ENCODE data around the gene SLU7. TPM values are rescaled to one million over a fixed set of nuclear protein-coding genes. Genes with fewer than 3 reads are reported as not detected.

Gene SLU7
- total RNA-seq, 1 donor from 2014 or later: 44.7 TPM

DNA sequence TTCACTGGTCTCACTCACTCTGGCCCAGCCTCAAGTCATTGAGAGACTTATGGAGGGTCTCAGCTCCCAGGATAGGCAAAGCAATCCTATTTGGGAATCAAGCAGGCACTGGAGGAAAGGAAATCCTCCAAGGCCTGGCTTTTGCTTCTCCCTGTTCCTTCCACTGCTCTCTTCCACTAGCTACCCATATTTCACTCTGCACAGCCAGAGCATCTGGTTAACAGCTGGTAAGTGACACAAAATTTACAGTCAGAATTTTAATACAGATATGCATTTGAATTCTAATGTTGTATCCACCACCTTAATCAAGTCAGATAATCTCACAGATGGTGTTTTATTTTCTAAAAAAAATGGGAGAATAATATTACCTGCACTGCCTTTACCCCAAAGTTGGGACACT lies 47.6 kb downstream of the SLU7 start:
- Mint-ChIP-seq H3K27me3 (ENCODE audit: unreplicated experiment) (peaks cover 8% of the 10 kb centered on the region), H3K9me3 (ENCODE audit: unreplicated experiment) (peaks cover 7% of the 10 kb centered on the region), H3K36me3 (ENCODE audit: unreplicated experiment) (peaks cover 12% of the 10 kb centered on the region), H3K4me3 (ENCODE audit: unreplicated experiment) (peak overlapping the region; percentile 87), H3K4me1 (ENCODE audit: low read depth, unreplicated experiment) (peaks cover 7% of the 10 kb centered on the region), H3K27ac (ENCODE audit: unreplicated experiment) (peak overlapping the region; percentile 7)
- DNase-seq: no peak
- TF ChIP-seq, protein P1, sequence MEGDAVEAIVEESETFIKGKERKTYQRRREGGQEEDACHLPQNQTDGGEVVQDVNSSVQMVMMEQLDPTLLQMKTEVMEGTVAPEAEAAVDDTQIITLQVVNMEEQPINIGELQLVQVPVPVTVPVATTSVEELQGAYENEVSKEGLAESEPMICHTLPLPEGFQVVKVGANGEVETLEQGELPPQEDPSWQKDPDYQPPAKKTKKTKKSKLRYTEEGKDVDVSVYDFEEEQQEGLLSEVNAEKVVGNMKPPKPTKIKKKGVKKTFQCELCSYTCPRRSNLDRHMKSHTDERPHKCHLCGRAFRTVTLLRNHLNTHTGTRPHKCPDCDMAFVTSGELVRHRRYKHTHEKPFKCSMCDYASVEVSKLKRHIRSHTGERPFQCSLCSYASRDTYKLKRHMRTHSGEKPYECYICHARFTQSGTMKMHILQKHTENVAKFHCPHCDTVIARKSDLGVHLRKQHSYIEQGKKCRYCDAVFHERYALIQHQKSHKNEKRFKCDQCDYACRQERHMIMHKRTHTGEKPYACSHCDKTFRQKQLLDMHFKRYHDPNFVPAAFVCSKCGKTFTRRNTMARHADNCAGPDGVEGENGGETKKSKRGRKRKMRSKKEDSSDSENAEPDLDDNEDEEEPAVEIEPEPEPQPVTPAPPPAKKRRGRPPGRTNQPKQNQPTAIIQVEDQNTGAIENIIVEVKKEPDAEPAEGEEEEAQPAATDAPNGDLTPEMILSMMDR (IDR thresholded peaks at IDR 0.05; ENCODE audit: partially characterized antibody, unreplicated experiment): no peak

DNA sequence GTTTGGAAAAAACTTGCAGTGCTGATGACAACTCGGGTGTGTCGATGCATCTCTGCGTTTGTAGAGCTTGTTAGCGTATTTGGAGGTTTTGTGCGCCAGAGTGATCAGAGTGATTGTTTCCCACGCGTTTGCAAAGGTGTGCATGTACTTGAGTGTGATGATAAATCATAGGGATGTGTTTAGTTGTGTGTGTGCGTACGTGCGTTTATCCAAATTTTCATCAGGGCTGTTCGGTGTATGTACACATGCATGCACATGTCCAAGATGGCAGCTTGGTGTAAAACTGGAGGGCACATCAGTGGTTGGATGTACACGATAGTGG lies 48.2 kb downstream of the SLU7 start:
- peaks cover 10% of the 10 kb centered on the region for H3K27me3 Mint-ChIP-seq (ENCODE audit: unreplicated experiment)
- peaks cover 7% of the 10 kb centered on the region for H3K9me3 Mint-ChIP-seq (ENCODE audit: unreplicated experiment)
- H3K4me1 Mint-ChIP-seq (ENCODE audit: low read depth, unreplicated experiment): peaks cover 7% of the 10 kb centered on the region
- TF ChIP-seq, protein P1 (IDR thresholded peaks at IDR 0.05; ENCODE audit: partially characterized antibody, unreplicated experiment): no peak
- DNase-seq: no peak
- no peak overlapping the region for H3K27ac Mint-ChIP-seq (ENCODE audit: unreplicated experiment)
- H3K4me3 Mint-ChIP-seq (ENCODE audit: unreplicated experiment): peak overlapping the region; percentile 87
- peaks cover 12% of the 10 kb centered on the region for H3K36me3 Mint-ChIP-seq (ENCODE audit: unreplicated experiment)

DNA sequence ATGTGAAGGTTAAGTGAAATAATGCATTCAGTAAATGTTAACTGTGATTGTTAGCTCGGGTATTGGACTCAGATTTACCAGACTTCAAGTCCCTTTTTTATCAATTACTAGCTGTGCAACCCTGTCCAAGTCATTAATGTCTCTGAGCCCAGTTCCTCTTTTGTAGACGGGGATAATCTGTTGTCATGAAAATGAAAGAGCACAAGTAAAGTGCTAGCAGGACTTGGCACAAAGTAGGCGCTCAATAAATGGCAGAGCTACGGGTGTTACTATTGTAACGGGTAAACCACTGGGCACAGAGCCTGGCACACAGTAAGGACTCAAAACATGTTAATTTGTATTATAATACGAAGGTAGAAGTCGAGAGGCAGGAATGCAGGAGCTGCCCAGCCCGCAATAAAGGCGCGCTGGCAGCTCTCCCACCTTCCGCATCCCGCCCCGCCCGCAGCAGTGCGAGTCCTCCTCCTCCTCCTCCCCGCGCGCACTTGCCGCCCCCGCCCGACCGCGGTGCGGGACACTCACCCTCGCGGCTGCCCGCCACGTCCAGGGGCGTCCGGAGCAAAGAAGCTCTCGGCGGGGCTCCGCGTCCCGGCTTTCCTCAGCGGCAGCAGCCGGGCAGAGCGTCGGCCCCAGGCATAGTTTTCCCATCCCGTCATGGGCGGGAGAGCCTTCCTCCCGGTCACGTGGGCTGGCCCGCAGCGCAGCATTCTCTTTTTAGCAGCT lies 48.7 kb downstream of the SLU7 start, which contains the start of gene C1QTNF2:
C1QTNF2 (minus strand) TSS at position 637 of the 723 bp plus-strand sequence. CDS start 15,615 bp downstream, outside the sequence.
- peak within 1 kb of the TSS; percentile 7 for H3K27ac Mint-ChIP-seq (ENCODE audit: unreplicated experiment)
- H3K36me3 Mint-ChIP-seq (ENCODE audit: unreplicated experiment): peaks cover 12% of the 10 kb centered on the region
- peaks cover 7% of the 10 kb centered on the region for H3K4me1 Mint-ChIP-seq (ENCODE audit: low read depth, unreplicated experiment)
- DNase-seq: peak; percentile 54
- TF ChIP-seq, protein P1 (IDR thresholded peaks at IDR 0.05; ENCODE audit: partially characterized antibody, unreplicated experiment): no peak
- H3K4me3 Mint-ChIP-seq (ENCODE audit: unreplicated experiment): peak within 1 kb of the TSS; percentile 87
- H3K9me3 Mint-ChIP-seq (ENCODE audit: unreplicated experiment): peaks cover 7% of the 10 kb centered on the region
- H3K27me3 Mint-ChIP-seq (ENCODE audit: unreplicated experiment): peaks cover 10% of the 10 kb centered on the region

DNA sequence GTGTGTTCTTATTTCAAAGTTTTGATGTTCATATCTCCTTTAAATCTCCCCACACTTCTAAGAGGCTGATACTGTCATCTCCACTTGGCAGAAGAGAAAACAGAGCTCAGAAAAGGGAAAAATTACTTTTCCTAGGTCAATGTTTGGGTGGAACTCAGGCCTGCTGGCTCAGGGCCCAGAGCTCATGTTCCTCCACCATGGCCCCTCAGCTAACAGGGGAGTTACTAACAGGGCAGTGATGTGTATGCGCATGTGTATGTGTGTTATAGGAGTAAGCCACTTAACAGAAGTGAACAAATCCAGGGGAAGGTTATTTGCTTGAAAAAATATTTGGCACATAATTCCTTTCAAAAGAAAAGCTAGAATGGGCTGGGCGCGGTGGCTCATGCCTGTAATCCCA lies 51.0 kb downstream of the SLU7 start:
- DNase-seq: no peak
- peaks cover 7% of the 10 kb centered on the region for H3K4me1 Mint-ChIP-seq (ENCODE audit: low read depth, unreplicated experiment)
- H3K4me3 Mint-ChIP-seq (ENCODE audit: unreplicated experiment): no peak overlapping the region
- TF ChIP-seq, protein P1 (IDR thresholded peaks at IDR 0.05; ENCODE audit: partially characterized antibody, unreplicated experiment): no peak
- H3K9me3 Mint-ChIP-seq (ENCODE audit: unreplicated experiment): peaks cover 7% of the 10 kb centered on the region
- H3K36me3 Mint-ChIP-seq (ENCODE audit: unreplicated experiment): peaks cover 12% of the 10 kb centered on the region
- no peak overlapping the region for H3K27ac Mint-ChIP-seq (ENCODE audit: unreplicated experiment)
- peaks cover 12% of the 10 kb centered on the region for H3K27me3 Mint-ChIP-seq (ENCODE audit: unreplicated experiment)

DNA sequence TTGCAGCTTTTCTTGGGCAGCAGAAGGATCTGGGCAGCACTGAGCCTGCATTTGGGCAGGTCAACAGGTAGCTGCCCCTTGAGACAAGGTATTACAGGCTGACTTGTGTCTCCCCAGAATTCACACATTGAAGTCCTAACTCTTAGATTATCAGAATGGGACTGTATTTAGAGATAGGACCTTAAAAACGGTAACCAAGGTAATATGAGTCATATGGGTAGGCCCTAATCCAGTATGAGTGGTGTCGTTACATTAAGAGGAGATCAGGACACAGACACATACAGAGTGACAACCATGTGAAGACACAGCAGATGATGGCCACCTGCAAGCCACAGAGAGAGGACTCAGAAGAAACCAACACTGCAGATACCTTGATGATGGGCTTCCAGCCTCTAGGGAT lies 51.6 kb downstream of the SLU7 start:
- Mint-ChIP-seq H3K36me3 (ENCODE audit: unreplicated experiment) (peaks cover 12% of the 10 kb centered on the region), H3K9me3 (ENCODE audit: unreplicated experiment) (peaks cover 7% of the 10 kb centered on the region), H3K4me3 (ENCODE audit: unreplicated experiment) (no peak overlapping the region), H3K4me1 (ENCODE audit: low read depth, unreplicated experiment) (peaks cover 7% of the 10 kb centered on the region), H3K27me3 (ENCODE audit: unreplicated experiment) (peaks cover 10% of the 10 kb centered on the region), H3K27ac (ENCODE audit: unreplicated experiment) (no peak overlapping the region)
- no peak for DNase-seq
- TF ChIP-seq, protein P1 (IDR thresholded peaks at IDR 0.05; ENCODE audit: partially characterized antibody, unreplicated experiment): no peak

Data from glutamatergic neuron (in vitro differentiated cells).